GM23338 (cell line): ENCODE measurements around the gene KLHL40.

Source experiments
- CREB1 ChIP-seq: fragments of 250-450 bp; sonication (Bioruptor Pico); IDR thresholded peaks from 2 replicates; pipeline ENCODE4 v1.5.0; 2020; ENCODE audit warnings: low read depth, mild to moderate bottlenecking, moderate library complexity
- EZH2 ChIP-seq: fragments of 200-600 bp; sonication (generic); IDR thresholded peaks from one replicate; pipeline ENCODE4 v1.8.0; 2017; ENCODE audit warnings: antibody characterized with exemption, mild to moderate bottlenecking, low read depth; ENCODE audit not compliant: unreplicated experiment
- NANOG ChIP-seq: IDR thresholded peaks from 2 replicates; pipeline ENCODE4 v1.6.1; 2016; ENCODE audit warnings: antibody characterized with exemption, borderline replicate concordance
- POLR2AphosphoS5 ChIP-seq: IDR thresholded peaks from 2 replicates; pipeline ENCODE4 v1.6.1; 2016; ENCODE audit warnings: antibody characterized with exemption, low read depth
- STAT1 ChIP-seq: IDR thresholded peaks from one replicate; pipeline ENCODE4 v1.6.1; 2016; ENCODE audit warnings: antibody characterized with exemption; ENCODE audit not compliant: unreplicated experiment
- ZNF114 ChIP-seq: fragments of 250-450 bp; sonication (Bioruptor Pico); IDR thresholded peaks from 2 replicates; pipeline ENCODE4 v1.5.0; 2020; ENCODE audit warnings: mild to moderate bottlenecking, moderate library complexity
- TF ChIP-seq, protein P1 (sequence below), 2 experiments: fragments of 200-600 bp in 1 of 2; sonication (generic) in 1 of 2; conservative IDR thresholded peaks; 2 replicates each; pipeline versions ENCODE4 v1.5.1 to v1.6.1; 2016 to 2017; ENCODE audit warnings: antibody characterized with exemption in 2 of 2, low read depth in 2 of 2, mild to moderate bottlenecking in 2 of 2, moderate library complexity in 1 of 2
- TF ChIP-seq, protein P2 (sequence below): IDR thresholded peaks from one replicate; pipeline ENCODE4 v1.6.1; 2018; ENCODE audit warnings: antibody characterized with exemption; ENCODE audit not compliant: unreplicated experiment

DNA sequence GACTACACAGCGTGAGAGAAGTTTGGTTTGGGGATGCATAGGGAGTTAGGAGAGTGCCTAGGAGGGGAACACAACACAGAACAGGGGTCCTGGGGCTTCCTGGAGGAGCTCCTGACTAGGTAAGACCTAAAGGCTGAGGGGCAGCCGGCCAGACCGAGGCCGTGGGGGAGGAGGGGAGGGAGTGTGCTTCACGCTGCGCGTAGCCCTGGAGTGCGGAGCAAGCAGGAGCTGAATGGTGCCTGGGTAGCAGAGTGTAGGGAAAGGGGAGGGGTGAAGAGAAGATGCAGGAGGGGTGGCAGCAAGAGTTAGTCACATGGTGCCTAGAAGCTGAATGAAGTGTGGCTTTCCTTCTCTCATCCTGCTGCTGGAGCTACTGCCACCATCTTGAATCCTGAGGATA lies 49.7 kb downstream of the KLHL40 start:
- TF ChIP-seq POLR2AphosphoS5: no peak
- TF ChIP-seq, protein P1, sequence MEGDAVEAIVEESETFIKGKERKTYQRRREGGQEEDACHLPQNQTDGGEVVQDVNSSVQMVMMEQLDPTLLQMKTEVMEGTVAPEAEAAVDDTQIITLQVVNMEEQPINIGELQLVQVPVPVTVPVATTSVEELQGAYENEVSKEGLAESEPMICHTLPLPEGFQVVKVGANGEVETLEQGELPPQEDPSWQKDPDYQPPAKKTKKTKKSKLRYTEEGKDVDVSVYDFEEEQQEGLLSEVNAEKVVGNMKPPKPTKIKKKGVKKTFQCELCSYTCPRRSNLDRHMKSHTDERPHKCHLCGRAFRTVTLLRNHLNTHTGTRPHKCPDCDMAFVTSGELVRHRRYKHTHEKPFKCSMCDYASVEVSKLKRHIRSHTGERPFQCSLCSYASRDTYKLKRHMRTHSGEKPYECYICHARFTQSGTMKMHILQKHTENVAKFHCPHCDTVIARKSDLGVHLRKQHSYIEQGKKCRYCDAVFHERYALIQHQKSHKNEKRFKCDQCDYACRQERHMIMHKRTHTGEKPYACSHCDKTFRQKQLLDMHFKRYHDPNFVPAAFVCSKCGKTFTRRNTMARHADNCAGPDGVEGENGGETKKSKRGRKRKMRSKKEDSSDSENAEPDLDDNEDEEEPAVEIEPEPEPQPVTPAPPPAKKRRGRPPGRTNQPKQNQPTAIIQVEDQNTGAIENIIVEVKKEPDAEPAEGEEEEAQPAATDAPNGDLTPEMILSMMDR (conservative IDR thresholded peaks at IDR 0.05; ENCODE audit: low read depth in 2 of 2): no peak
- no peak for TF ChIP-seq NANOG
- TF ChIP-seq EZH2: no peak
- TF ChIP-seq, protein P2, sequence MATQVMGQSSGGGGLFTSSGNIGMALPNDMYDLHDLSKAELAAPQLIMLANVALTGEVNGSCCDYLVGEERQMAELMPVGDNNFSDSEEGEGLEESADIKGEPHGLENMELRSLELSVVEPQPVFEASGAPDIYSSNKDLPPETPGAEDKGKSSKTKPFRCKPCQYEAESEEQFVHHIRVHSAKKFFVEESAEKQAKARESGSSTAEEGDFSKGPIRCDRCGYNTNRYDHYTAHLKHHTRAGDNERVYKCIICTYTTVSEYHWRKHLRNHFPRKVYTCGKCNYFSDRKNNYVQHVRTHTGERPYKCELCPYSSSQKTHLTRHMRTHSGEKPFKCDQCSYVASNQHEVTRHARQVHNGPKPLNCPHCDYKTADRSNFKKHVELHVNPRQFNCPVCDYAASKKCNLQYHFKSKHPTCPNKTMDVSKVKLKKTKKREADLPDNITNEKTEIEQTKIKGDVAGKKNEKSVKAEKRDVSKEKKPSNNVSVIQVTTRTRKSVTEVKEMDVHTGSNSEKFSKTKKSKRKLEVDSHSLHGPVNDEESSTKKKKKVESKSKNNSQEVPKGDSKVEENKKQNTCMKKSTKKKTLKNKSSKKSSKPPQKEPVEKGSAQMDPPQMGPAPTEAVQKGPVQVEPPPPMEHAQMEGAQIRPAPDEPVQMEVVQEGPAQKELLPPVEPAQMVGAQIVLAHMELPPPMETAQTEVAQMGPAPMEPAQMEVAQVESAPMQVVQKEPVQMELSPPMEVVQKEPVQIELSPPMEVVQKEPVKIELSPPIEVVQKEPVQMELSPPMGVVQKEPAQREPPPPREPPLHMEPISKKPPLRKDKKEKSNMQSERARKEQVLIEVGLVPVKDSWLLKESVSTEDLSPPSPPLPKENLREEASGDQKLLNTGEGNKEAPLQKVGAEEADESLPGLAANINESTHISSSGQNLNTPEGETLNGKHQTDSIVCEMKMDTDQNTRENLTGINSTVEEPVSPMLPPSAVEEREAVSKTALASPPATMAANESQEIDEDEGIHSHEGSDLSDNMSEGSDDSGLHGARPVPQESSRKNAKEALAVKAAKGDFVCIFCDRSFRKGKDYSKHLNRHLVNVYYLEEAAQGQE: no peak
- TF ChIP-seq CREB1 (CRISPR knock-in tag): no peak
- no peak for TF ChIP-seq STAT1
- TF ChIP-seq ZNF114 (CRISPR knock-in tag): no peak
